Dedifferentiated amniotic fluid mesenchymal stem cell (primary cell): ENCODE data around the gene PDE4D.

Experiments
- DNase-seq: peaks from one replicate; pipeline ENCODE4 v3.0.0-alpha.2; 2016; ENCODE audit errors: extremely low spot score

PDE4D gene

DNA sequence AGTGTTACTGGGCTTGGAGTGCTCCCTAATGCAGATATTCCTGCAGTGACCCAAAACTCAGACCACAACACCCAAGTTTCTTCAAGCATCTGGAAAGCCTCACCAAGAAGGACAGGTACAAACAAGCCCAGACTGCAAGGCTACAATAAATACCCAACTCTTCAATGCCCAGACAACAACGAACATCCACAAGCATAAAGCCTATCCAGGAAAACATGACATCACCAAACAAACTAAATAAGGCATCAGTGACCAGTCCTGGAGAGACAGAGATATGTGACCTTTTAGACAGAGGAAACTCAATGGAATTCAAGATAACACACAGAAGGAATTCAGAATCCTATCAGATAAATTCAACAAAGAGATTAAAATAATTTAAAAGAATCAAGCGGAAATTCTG is 605.6 kb downstream of the PDE4D start:
- DNase-seq: no peak

DNA sequence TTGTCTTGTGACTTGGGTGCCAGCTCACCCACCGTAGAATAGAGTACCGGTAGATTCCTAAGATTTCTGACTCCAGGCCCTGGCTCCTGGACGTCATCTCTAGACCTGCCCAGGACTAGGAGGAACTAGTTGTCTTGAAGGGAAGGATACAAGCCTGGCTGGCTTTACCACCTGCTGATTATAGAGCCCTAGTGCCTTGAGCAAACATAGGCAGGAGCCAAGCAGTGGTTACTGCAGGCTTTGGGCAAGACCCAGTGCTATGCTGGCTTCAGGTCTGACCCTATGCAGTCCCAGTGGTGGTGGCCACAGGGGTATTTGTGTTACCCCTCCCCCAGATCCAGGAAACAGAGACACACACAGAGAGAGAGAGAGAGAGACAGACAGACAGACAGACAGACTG is 606.2 kb downstream of the PDE4D start:
- no peak for DNase-seq

DNA sequence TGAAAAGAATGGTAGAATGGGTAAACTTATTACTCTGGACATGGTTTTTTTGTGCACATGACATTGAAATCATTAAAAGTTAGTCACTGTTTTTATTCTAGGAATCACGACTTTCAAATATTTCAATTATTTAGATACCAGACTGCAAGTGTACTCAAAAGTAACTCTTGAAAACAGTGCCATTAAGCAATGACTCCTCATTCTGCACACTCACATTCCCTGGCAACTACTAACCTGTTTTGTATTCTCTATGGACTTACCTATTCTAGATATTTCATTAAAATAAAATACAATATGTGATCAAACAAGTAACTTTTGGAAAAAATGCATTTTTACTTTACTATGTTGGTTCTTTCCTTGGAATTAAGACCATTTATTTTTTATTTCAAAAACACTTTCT is 607.0 kb downstream of the PDE4D start:
- DNase-seq: no peak

DNA sequence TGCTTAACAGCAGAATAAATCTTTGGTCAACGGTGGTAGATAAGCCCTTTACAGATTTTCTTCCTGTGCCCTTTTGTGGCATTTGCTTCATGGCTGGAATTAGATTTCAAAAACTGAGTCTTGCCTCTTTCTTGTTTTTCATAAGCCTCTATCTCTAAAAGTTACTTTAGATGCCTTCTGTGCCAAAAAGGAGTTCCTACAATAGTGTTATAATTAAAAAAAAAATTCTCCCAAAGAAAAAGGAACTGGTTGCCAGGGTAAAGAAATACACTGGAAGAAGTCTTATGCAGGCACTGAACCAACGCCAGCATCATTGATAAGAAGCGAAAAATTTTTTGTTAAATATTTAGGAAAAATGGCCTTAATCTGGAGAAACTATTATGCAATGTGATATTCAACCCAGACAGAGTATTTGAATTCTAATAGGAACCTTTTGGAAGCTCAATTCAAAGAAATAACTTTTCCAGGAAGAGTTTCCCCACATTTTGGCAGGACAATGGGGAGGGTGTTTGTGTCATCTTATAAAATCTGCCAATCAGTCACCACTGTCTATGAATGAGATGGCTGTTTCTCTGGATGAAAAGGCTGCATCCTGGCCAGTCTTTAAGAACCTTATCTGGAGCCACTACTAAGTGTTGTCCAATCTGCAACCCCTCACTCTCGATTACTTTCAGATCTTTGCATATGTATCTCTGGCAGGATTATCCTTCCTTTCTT is 608.1 kb downstream of the PDE4D start:
- no peak for DNase-seq

DNA sequence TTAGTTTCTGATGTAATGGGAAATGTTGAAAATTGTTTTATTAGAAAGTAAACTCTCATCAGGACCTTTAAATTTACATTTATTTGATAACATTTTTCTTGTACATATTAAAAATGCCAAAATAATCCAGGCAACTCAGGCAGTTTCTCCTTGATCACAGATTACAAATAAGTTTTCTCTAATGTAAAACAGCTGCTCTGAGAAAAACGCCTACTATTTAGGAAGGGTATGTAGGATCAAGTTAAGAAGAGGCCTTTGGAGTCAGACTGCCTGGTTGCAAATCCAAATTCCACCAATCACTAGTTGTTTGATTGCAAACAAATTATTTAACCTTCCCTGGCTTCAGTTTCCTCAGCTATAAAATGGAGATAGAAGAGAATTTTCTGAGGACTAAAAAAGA is 610.8 kb downstream of the PDE4D start:
- DNase-seq: no peak

DNA sequence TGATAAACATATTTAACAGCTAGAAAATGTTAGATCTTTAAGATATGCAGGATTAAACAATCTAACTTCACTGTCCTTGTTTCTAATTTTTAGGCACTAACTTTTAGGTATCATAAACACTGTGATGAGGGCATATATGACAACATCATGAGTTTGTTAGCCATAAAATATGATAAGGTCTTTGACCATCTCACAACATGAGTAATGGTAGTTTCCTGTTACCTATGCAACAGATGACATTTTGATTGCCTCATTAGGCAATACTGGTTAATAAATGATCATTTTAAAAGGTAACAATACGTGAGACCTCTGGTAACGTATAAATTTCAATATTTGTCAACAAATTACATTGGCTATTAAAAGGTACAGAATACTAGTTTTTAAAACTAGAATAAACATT is 613.5 kb downstream of the PDE4D start:
- no peak for DNase-seq

DNA sequence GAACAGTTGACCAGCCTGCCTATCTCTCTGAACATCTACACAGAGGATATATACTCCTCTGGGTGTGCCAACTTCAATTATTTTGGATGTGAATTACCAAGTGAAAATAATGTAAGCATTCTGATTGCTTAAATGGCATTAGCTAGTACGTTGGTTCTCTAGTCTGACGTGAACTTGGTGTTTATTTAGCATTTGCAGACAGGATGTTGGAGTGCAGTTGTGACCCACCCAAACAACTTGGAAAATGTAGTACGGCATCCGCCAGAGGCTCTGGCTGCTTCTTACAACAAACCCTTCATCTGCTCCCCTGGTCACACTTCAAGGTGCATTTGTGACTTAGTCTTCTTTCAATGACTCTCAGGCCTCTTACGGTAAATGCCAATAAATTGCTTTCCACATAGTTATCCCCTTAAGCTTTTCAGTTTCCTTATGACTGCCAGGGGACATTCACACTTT is 616.6 kb downstream of the PDE4D start:
- no peak for DNase-seq

DNA sequence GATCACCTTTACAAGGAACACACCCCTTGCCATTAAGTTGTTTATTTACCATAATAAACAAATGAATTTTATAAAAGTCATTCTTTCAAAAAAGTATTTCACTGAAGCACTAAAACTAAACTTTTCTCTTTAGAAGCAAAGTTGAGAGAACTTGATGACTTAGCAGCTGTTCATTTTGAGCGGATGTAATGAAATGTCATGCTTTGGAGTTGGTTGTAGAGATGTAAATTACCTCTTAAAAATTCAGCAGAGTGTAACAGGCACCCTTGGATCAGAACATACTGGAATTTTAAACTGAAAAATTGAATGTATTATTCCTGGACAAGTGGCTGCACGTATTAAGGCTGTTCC is 617.2 kb downstream of the PDE4D start:
- DNase-seq: no peak

DNA sequence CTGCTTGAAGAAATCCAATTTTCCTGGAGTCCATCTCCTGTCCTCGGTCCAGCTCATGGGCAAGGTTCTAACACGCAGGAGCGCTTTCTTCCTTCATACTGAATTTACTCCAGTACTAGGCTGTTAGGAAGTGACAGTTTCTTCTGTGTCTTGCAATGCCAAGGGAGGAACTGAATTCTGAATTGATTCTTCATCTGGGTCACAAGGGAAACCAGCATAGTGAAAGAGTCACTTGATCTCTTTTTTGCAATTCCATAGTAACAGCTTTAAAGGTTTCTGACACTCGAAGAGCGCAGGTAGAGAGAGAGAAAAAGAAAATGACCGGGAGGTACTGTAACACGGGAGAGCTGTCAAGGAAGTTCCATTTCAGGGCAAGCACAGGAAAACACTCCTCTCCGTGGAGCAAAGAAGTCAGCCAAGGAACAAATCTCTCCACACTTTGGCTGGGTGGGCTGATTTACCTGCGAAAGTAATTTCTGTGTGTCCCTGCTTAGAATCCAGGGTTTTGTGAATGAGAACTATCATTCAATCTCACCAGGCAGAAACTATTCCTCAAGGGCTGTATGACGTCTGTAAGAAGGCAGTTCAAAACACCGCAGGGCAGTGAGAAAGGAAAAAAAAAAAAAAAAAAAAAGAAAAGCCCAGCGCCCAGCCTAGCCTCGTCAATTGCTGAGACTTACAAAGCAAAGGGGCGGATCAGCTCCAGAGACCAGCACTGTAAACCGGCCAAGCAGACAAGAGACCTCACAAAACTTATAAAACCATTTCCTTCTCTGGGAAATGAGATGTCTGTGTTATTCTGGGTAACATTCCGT is 617.8 kb downstream of the PDE4D start:
- no peak for DNase-seq

DNA sequence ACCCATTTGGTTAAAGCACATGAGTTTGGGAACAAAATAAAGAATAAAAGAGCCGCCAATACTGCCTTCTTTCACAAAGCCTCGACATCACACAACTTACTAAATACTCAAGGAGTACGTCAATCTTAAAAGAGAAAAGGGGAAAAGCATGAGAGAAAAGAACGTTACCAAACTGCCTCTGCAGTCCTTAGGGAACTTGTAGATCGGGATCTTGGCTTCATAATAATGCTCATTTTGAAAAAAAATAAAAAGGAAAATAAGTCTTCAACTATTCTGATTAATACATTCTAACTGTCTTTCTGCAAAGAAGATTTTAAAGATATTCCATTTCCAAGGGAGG is 618.4 kb downstream of the PDE4D start:
- no peak for DNase-seq

DNA sequence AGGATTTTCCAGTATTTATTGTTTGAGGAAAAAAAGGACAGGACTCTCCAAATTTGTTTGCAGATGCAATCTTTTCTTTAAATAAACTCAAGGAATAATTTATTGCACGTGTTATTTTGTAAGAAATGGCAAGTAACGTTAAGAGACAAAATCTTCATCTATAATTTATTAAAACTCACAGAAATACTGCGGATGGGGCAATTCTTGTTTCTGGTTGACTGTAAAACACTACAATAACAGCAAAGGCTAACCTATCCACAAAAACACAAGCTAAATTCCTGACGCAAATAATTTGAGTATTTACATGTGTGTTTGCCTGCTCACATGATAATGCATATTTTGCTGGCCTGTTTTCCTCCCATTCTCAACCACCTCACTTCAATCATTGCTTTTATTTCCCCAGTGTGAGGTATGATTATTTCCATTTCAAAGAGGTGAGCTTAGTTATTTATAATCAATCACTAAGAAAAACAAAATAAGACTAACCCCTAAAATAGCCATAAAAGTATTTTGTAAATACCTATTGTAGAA is 619.4 kb downstream of the PDE4D start:
- no peak for DNase-seq

DNA sequence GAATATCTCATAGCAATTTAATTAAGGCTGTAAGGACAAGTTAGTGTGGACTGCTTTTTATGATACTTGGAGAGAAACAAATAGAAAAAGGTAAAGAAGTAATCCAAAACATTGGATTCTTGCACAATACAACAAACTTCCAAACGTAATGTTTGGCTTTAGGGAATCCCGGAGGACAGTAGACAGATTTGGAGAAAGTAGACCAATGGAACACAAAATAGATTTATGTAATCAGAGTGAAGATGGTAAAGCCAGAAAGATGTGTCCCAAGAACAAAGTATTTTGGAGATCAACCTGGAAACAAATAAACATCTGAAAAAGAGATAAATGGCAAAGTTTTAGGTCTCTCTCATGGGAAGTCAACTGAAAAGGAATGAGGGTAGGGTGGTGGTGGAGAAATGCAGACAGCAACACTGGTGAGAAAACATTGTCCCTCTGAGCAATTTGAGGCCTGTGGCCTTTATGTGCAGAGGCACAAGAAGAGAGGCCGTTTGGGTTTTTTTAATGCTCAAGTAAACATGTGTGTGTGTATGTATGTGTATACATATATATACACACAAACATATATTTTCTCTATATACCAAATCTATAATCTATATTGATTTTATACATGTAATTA is 620.6 kb downstream of the PDE4D start:
- no peak for DNase-seq

DNA sequence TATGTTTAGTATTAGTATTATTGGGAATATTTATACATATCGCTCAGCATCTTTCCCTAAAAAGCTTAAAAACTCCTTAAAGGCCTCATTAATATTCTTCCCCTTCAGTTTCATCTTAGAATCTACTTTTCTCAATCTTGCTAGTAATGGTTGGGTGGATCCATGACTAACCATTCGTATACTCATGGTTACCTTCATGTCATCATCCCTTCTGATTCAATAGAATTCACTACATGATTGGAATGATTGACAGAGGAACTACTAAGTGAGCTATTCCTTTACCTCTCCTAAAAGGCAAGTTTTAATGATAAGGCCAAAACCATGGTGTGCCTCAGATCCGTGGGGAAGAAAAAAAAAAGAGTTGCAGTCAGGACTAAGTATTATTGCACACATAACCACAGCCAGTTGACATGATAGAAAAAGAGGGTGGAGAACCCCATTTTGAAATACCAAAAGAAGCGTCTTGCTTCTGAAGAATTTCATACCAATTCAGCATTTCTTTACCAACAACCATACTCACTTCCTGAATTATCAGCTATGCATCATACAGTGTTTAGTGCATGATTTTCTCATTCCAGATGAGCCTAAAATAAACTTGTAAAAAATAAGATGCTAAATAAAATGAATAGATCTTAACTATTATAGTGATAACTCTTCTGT is 624.6 kb downstream of the PDE4D start:
- DNase-seq: no peak

DNA sequence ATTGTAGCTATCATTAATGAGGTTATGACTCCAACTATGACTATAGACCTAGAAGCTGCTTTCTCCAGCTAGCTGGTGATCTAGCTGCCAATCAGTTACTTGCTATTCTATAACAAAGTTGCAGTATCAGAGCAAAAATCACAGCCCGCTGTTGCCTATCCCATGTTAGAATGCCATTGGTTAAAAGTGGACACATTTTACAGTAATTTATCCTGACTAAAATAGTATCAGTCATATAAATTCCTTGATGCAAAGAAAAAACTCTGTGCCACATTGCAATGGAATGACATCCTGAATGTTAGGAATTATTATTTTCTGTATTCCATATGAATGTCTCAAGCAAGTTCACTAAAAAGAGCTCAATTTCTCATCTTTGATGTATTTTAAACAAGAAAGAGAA is 626.5 kb downstream of the PDE4D start:
- no peak for DNase-seq

DNA sequence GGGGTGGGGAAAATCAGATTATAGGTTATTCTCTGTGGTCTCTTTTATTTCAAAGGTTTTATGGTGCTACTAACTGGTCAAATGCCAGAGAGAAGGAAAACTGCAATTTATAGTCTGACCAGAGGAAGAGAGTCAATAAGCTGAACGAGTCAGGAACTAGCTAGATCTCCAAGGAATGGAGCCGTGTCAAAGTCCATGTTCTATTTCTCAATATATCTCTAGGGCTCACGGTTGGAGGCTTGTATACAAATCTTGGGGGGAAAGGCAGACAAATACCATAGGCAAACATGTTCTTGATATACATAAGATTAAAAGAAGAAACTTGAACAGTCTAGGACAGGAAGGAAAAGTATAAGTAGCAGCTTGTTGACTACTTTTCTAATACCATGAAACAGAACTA is 627.1 kb downstream of the PDE4D start:
- DNase-seq: no peak

DNA sequence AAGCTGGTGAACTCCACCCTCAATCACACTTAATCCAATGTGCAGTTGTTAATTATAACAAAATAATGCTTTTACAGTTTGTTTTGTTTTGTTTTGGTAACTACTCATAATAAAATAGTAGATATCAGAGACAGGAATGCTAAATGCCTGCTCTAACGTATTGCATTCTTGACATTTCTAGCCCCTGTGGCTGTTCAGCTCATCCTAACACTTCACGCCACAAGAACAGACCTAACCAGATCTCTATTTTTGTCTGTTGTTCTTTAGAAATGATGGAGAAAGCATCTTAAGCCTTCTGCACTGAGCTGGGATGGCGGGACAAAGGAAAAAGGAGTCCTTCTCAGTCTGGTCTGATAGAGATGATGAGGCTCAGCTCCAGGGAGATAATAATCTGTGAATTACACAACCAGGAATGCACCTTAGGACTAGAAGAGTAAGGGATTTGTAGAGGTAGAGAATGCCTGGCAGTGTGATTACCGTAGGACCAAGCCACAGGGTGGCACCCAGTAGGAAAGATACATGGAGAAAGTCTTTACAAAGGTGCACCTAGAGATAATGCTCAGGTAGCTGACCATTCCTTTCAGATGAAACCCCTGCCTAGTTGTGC is 628.8 kb downstream of the PDE4D start:
- DNase-seq: no peak

DNA sequence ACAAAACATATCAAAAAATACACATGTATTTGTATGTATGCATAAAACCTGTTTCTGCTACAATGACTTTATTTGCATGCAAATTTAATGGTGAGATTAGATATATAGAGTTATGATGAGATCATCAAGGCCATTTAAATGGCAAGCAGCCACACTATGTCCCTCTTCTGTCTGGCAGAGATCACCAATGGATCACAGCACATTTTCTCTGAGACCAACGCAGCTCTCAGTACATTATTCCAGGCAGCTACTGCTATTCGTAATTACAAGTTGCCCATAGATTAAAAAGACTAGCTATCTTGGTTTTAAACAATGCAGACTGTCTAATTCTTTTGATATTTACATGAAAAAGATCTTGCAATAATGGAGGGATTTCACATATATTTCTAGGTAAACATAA is 629.5 kb downstream of the PDE4D start:
- DNase-seq: no peak

DNA sequence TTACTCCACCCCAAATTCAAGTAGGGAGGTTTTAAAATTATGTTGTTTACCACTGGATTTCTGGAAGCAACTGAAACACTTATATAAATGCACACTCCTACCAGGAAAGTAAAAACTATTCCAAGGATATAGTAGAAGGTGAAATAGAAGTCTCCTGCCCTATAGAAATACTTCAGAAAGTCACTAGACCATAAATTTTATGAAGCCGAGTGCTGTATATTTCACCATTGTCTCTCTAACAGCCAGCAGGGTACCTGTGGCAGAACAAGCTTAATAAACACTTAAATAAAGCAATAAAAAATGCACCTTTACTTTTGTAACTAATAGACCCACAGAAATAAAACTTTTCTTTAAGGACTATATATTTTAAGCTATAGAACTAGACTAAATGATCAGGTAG is 631.6 kb downstream of the PDE4D start:
- no peak for DNase-seq

DNA sequence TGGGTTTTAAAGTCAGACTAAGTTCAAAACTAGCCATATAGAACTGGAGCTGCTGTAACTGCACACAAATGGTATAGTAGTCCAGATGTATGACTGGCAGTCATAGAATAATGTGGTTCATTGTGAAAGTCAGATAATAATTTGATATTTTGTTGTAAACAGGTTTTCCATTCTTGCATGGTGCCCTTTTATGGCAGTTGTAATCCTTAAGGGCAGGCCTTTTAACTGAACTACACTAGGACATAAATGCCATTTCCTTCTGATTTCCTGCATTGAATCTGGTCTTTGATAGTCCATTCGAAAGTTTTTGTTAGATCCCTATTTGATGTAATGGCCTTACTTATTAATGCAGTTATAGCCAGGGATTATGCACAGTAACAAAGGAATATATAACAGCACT is 632.6 kb downstream of the PDE4D start:
- DNase-seq: no peak

DNA sequence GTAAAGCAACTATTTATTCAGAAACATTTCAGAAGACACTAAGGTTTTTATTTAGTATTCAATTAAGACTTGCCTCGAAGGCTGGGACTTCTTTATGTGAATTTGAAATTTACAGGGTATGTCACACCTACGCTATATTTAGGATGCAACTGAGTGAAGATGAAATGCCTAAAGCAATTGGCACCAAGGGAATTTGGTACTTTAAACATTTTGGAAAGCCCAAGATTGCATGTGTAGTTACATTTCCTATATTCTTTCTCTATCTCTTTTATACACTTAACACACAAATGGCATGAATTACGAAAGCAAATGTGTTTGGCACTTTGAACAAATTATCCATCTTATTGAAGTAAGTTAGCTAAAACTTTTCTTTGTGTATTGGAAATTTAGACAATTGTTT is 633.3 kb downstream of the PDE4D start:
- DNase-seq: no peak

DNA sequence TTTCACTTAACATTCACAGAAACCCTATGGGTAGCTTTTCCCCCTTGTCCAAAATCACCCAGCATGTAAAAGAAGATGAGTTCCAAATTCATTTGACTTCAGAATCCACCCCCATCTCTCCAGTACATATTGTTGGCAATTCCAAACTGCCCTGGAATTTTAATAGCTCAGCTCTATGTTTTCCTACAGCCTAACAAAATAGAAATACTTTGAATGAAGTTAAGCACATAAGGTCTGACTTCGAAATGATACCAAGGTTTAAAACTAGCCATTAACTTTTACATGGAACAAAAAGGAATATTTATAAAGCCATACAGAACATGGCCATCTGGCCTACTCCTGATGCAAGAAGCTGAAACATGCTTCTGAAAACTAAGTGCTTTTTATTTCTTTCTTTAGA is 634.3 kb downstream of the PDE4D start:
- no peak for DNase-seq
